HG03025 (cell line): ENCODE results near the gene ARHGEF25.
"Not testable (repeated sequence)": the region's sequence is repeated elsewhere in the genome, so short reads cannot be mapped to it uniquely, and the experiment has no call there.

Experiments used
- ATAC-seq: cut with Tn5 transposase; IDR thresholded peaks from one replicate; pipeline ENCODE4 v1.9.1; 2021; ENCODE audit warnings: mild to moderate bottlenecking, moderate library complexity; ENCODE audit not compliant: unreplicated experiment, low FRiP score

ARHGEF25 gene

DNA sequence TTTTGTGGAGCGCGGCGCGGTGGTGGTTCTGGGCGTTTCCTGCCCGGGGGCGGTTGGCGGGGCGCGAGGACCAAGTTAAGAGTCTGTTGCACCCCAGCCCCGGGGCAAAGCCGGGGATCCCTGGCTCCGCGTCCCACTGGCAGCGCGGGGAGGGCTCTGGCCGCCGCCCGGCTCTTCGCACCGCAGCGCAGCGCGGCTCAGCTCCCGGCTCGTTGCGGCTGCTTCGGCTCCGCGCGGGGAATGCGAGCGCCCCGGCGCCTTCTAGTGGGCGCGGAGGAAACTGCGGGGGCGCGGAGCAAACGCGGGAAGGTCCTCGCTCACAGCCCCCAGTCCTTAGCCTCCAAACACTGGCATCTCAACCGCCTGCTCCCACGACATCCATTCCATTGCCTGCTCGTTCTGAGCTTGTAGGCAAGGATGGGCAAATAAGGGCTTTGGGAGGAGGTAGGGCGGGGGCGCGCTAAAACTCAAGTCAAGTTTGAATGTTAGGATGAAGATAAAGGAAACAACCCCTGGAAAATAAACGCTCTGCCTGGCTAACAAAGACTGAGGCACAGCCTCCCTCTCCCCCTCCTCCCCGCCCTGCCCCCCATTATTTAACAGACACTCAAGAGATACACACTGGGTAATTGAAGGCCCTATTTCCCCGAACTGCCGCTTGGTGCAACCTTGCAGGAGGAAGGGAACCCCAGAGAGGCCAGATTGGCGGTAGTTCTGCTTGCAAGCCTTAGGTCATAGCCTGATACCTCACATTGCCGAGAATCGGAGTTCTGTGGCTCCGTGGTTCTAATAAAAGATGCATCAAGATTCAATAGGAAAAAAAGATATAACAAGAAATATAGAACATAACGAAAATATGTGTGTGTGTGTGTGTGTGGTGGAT, 22.0 kb downstream of the ARHGEF25 start, which contains the start of gene B4GALNT1:
TSS of gene B4GALNT1 (minus strand) at position 244 of the 883 bp plus-strand sequence. CDS start 1,069 bp downstream, outside the sequence.
- peak; percentile 63 for ATAC-seq

DNA sequence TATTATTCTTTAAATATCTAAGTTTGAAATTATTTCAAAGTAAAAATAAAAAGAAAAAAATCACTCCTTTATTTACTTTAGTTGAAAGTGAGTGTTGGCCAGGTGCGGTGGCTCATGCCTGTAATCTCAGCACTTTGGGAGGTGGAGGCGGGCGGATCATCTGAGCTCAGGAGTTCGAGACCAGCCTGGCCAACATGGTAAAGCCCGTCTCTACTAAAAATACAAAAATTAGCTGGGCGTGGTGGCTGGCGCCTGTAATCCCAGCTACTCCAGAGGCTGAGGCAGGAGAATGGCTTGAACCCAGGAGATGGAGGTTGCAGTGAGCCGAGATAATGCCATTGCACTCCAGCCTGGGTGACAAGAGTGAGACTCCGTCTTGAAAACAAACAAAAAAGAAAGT, 25.5 kb downstream of the ARHGEF25 start:
- not testable (repeated sequence) for ATAC-seq

DNA sequence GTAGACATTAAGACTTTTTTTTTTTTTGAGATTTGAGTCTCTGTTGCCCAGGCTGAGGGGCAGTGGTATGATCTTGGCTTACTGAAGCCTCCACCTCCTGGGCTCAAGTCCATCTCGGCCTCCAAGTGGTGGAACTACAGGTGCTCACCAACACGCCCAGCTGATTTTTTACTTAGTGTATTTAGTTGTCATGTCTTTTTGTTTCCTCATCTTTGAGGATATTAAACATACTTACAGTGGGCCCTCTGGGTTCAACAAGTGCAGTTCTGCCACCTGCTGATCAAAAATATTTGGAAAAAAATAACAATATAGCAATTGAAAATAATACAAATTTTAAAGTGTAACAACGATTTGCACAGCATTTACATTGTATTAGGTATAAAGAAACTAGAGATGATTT, 26.1 kb downstream of the ARHGEF25 start:
- ATAC-seq = no peak

DNA sequence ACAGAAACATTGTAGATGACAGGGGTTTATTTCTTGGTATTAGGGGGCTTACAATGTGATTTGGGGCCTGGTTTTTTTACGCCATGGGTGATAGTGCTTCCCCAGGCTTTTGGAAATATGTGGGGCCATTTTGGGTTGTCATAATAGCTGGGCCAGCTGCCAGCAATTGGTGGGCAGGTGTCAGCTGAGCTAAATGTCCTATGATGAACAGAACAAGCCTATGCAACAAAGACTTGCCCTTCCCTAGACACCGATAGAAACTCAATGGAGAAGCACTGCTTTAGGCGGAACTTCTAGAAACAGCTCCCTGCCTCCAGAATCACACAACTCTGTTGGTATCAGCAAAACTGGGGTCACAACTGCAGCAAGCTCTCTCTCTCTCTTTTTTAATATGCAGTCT, 26.9 kb downstream of the ARHGEF25 start:
- ATAC-seq = no peak

DNA sequence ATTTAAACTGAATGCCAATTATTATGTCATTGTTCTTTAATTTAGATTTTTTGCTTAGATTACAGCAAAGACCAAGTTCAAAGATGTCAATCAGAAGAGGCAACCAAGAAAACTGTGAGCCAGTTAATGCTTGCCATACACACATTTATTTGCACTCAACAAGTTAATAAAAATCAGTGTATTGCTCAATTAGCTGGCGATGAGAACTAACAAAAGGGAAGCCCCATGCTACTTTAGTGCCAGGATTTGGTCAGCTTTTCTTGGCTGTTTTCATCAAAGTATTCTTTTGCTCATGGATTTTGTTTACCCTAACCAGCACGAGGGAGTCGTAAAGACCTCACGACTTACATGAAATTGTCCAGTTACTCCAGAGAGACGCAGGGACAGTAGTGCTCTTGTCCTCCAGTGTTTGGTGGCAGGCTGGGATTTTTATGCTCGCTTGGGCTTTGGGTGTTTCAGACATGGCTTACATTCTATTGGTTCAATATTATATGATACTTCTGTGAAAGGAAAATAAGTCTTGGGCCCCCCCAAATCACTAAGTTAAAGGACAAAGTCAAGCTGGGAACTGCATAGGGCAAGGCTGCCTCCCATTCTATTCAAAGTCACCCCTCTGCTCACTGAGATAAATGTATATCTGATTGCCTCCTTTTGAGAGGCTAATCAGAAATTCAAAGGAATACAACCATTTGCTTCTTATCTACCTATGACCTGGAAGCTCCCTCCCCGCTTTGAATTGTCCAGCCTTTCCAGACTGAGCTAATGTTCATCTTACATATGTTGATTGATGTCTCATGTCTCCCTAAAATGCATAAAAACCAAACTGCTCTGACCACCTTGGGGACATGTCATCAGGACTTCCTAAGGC, 29.2 kb downstream of the ARHGEF25 start:
- no peak for ATAC-seq

DNA sequence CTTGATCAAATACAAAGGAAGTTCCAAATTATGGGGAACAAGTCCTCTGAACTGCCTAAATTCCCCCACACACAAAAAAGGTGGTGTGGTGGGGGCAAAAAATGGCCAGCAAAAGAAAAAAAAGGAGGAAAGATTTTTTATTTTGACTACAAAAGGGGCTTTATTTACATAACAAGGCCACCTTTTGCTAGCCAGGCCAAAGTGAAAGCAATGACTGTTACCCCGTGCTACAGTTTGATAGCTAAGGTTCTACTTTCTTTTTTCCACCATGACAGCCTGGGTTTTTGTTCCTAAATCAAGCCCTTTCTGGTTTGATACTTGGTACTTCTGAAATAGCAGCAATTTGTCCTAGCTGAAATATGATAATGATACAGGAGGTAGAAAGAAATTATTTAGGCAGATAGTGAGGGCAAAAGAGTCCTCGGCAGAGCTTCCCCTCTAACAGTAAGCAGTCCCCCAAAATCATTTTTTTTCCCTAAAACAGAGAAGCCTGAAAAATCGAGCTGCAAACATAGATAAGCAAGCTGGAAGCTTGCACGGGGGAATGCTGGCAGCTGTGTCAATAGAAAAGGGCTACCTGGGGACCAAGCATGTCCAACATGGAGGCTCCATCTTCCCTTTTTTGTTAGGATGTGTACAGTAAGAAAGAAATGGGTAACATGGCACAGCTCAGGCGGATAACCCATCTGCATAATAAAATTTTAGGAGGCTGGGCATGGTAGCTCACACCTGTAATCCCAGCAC, 30.6 kb downstream of the ARHGEF25 start:
- no peak for ATAC-seq

DNA sequence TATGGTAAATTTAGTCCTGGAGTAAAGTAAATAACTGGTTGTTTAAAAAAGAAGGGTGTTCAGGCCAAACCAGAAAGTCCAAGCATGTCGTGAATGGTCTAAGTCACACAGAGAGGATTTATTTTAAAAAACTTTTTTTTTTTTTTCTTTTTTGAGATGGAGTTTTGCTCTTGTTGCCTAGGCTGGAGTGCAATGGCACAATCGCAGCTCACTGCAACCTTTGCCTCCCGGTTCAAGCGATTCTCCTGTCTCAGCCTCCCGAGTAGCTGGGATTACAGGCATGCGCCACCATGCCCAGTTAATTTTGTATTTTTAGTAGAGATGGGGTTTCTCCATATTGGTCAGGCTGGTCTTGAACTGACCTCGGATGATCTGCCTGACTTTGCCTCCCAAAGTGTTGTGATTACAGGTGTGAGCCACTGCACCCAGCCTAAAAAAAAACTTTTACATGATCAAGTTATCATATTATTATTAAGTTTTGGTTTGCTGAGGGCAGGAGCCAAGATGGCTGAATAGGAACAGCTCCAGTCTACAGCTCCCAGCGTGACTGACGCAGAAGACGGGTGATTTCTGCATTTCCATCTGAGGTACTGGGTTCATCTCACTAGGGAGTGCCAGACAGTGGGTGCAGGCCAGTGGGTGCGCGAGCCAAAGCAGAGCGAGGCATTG, 34.9 kb downstream of the ARHGEF25 start:
- ATAC-seq = not testable (repeated sequence)

DNA sequence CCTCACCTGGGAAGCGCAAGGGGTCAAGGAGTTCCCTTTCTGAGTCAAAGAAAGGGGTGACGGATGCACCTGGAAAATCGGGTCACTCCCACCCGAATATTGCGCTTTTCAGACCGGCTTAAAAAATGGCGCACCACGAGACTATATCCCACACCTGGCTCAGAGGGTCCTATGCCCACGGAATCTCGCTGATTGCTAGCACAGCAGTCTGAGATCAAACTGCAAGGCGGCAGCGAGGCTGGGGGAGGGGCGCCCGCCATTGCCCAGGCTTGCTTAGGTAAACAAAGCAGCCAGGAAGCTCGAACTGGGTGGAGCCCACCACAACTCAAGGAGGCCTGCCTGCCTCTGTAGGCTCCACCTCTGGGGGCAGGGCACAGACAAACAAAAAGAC, 35.4 kb downstream of the ARHGEF25 start:
- not testable (repeated sequence) for ATAC-seq

DNA sequence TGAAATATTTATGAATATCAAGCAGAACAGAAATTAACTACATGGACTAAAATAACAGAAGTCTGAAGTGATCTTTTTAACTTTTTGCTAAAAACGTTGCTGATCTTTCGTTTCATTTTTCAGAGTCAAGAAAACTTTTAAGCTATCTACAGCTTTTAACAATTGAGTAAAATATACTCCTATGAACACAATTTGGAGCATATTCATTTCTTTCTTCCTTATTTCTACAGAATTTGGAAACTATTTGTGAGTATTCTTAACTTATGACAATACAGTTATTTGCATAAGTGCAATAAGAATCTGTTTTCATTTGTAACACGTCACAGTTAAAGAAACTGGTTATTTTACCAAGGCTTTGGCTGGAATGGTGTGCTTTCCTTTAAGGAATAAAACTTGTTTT, 42.8 kb downstream of the ARHGEF25 start:
- ATAC-seq = no peak

DNA sequence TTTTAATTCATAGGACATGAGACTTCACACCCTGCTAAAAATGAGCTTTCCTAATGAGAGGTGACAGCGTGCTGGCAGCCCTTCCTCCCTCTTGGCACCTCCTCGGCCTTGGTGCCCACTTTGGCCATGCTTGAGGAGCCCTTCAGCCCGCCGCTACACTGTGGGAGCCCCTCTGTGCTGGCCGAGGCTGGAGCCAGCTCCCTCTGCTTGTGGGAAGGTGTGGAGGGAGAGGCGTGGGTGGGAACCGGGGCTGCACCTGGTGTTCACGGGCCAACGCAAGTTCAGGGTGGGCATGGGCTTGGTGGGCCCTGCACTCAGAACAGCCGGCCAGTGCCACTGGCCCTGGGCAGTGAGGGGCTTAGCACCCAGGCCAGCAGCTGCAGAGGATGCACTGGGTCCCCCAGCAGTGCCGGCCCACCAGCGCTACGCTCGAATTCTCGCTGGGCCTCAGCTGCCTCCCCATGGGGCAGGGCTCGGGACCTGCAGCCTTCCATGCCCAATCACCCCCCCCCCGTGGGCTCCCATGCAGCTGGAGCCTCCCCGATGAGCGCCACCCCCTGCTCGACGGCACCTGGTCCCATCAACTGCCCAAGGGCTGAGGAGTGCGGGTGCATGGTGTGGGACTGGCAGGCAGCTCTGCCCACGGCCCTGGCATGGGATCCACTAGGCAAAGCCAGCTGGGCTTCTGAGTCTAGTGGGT, 44.5 kb downstream of the ARHGEF25 start:
- ATAC-seq = no peak

DNA sequence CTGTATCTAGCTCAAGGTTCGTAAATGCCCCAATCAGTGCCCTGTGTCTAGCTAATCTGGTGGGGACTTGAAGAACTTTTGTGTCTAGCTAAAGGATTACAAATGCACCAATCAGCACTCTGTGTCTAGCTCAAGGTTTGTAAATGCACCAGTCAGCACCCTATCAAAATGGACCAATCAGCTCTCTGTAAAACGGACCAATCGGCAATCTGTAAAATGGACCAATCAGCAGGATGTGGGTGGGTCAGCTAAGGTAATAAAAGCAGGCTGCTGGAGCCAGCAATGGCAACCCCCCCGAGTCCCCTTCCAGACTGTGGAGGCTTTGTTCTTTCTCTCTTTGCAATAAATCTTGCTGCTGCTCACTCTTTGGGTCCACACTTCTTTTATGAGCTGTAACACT, 45.2 kb downstream of the ARHGEF25 start:
- not testable (repeated sequence) for ATAC-seq

DNA sequence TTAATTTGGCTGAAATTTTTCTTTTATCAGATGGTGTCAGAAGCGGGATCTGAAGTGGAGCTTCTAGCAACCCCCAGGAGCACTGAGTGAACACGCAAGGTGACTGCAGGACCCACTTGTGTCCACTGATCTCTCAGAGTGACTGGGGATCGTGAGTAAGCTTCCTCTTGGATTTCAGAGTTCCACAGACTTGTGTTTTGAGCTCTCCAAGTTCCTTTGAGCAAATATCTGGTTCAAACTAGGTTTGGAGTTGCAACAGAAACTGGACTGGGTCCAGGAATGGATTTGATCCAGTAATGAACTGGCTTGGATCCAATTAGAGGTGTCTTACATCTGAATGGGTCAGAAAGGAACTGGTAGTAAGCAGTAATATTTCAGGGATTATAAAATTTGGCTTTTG, 46.5 kb downstream of the ARHGEF25 start:
- ATAC-seq = no peak

DNA sequence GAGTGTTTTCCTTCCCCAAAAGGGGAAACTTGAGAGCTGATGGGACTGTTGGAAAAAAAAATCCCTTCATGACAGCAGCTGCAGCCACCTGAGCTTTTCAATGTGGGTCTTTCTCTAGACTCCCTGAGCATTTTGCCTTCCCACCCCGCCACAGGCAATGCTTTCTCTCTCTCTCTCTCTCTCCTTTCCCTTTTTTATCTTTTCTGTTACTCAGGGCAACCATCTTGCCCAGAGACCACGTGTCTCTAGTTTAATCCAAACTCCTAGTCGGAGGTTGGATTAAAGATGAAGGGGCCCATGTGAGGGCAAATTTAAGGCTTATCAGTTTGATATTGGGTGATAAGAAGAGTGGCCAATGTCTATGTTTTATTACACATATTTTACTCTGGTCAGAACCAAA, 47.7 kb downstream of the ARHGEF25 start:
- no peak for ATAC-seq

DNA sequence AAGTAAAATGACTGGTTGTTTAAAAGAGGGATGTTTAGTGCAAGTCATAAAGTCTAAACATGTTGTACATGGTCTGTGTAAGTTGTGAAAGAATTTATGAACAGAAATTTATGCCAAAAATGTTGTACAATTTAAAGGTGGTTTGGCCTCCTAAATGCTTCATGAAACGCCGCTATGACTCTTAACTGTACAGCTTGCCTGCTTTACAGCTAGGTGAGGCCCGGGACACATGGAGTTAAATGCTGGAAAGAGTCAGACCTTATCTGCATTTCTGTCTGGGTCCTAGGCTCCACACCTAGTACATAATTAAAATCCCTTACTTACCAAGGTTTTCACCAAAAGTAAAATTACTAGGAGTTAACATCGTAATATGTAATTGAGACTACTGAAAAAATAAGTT, 50.1 kb downstream of the ARHGEF25 start:
- ATAC-seq = no peak

DNA sequence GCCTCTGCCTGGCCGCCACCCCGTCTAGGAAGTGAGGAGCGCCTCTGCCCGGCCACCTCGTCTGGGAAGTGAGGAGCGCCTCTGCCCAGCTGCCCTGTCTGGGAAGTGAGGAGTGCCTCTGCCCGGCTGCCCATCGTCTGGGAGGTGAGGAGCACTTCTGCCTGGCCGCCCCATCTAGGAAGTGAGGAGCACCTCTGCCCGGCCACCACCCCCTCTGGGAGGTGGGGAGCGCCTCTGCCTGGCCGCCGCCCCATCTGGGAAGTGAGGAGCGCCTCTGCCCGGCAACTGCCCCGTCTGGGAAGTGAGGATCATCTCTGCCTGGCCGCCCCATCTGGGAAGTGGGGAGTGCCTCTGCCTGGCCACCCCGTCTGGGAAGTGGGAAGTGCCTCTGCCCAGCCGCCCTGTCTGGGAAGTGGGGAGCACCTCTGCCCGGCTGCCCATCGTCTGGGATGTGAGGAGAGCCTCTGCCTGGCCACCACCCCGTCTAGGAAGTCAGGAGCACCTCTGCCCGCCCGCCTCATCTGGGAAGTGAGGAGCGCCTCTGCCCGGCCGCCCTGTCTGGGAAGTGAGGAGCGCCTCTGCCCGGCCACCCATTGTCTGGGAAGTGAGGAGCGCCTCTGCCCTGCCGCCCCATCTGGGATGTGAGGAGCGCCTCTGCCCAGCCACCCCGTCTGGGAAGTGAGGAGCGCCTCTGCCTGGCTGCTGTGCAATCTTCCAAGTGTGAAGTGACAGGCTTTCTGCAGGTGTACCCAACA, 54.0 kb downstream of the ARHGEF25 start:
- not testable (repeated sequence) for ATAC-seq
